H9 (cell line): ENCODE results near the gene IL11RA. TPM values are rescaled to one million over a fixed set of nuclear protein-coding genes. Genes with fewer than 3 reads are reported as not detected.

Experiments
- DNase-seq: peaks from one replicate; pipeline ENCODE4 v3.0.0-alpha.2; 2017
- H2AFZ ChIP-seq: one replicate; pipeline ENCODE4 v1.6.1; 2013; ENCODE audit warnings: mild to moderate bottlenecking, low read length, control low read depth, moderate library complexity
- H2AK5ac ChIP-seq: 2 replicates; pipeline ENCODE4 v1.6.1; 2013; ENCODE audit warnings: low read length, control low read depth, mixed read lengths; ENCODE audit not compliant: insufficient read length
- H2BK120ac ChIP-seq: one replicate; pipeline ENCODE4 v1.6.1; 2013; ENCODE audit warnings: low read depth, mild to moderate bottlenecking, low read length, control low read depth, inconsistent platforms; ENCODE audit not compliant: poor library complexity, severe bottlenecking
- H2BK12ac ChIP-seq: 2 replicates; pipeline ENCODE4 v1.6.1; 2013; ENCODE audit warnings: low read length, control low read depth, mixed read lengths, low read depth; ENCODE audit not compliant: insufficient read length
- H2BK15ac ChIP-seq: 2 replicates; pipeline ENCODE4 v1.6.1; 2013; ENCODE audit warnings: low read depth, low read length, control low read depth
- H2BK20ac ChIP-seq: one replicate; pipeline ENCODE4 v1.6.1; 2013; ENCODE audit warnings: low read depth, mild to moderate bottlenecking, low read length, control low read depth, inconsistent platforms; ENCODE audit not compliant: poor library complexity, severe bottlenecking
- H2BK5ac ChIP-seq: 2 replicates; pipeline ENCODE4 v1.6.1; 2013; ENCODE audit warnings: low read length, control low read depth, mixed read lengths; ENCODE audit not compliant: insufficient read length
- H3K14ac ChIP-seq: 2 replicates; pipeline ENCODE4 v1.6.1; 2013; ENCODE audit warnings: low read length, control low read depth; ENCODE audit not compliant: insufficient read depth
- H3K18ac ChIP-seq: 2 replicates; pipeline ENCODE4 v1.6.1; 2013; ENCODE audit warnings: low read depth, mild to moderate bottlenecking, mixed read lengths, low read length, control low read depth; ENCODE audit not compliant: insufficient read length
- H3K23ac ChIP-seq: 2 replicates; pipeline ENCODE4 v1.6.1; 2013; ENCODE audit warnings: low read length, control low read depth, mixed read lengths, low read depth; ENCODE audit not compliant: insufficient read length
- H3K23me2 ChIP-seq: 2 replicates; pipeline ENCODE4 v1.6.1; 2013; ENCODE audit warnings: low read depth, mild to moderate bottlenecking, mixed read lengths, low read length, control low read depth; ENCODE audit not compliant: insufficient read length, poor library complexity, severe bottlenecking
- H3K27ac ChIP-seq: 2 replicates; pipeline ENCODE4 v1.5.1; 2013; ENCODE audit warnings: low read length, control low read depth, mixed read lengths, low read depth; ENCODE audit not compliant: insufficient read length
- H3K27me3 ChIP-seq: 2 replicates; pipeline ENCODE4 v1.6.1; 2013; ENCODE audit warnings: low read length, control low read depth, inconsistent platforms; ENCODE audit not compliant: insufficient read depth
- H3K4ac ChIP-seq: 2 replicates; pipeline ENCODE4 v1.6.1; 2013; ENCODE audit warnings: low read depth, mild to moderate bottlenecking, control low read depth, inconsistent platforms, low read length, moderate library complexity
- H3K4me1 ChIP-seq: 2 replicates; pipeline ENCODE4 v1.6.1; 2013; ENCODE audit warnings: low read length, control low read depth, inconsistent platforms; ENCODE audit not compliant: insufficient read depth
- H3K4me2 ChIP-seq: 2 replicates; pipeline ENCODE4 v1.6.1; 2013; ENCODE audit warnings: low read length, control low read depth, mixed read lengths; ENCODE audit not compliant: insufficient read length, insufficient read depth
- H3K56ac ChIP-seq: 2 replicates; pipeline ENCODE4 v1.6.1; 2013; ENCODE audit warnings: low read depth, mild to moderate bottlenecking, mixed read lengths, low read length, control low read depth; ENCODE audit not compliant: insufficient read length
- H3K79me1 ChIP-seq: 2 replicates; pipeline ENCODE4 v1.6.1; 2013; ENCODE audit warnings: low read depth, mild to moderate bottlenecking, moderate library complexity, low read length, control low read depth, inconsistent platforms; ENCODE audit not compliant: insufficient read depth, poor library complexity, severe bottlenecking
- H3K79me2 ChIP-seq: 2 replicates; pipeline ENCODE4 v1.6.1; 2013; ENCODE audit warnings: low read length, control low read depth, inconsistent platforms; ENCODE audit not compliant: insufficient read depth
- H3K9ac ChIP-seq: 2 replicates; pipeline ENCODE4 v1.6.1; 2013; ENCODE audit warnings: low read length, control low read depth, mixed read lengths; ENCODE audit not compliant: insufficient read length; ENCODE audit errors: extremely low read depth
- H3K9me3 ChIP-seq: one replicate; pipeline ENCODE4 v1.6.1; 2013; ENCODE audit warnings: low read depth, low read length, inconsistent platforms; ENCODE audit not compliant: control insufficient read depth
- H3T11ph ChIP-seq: one replicate; pipeline ENCODE4 v1.6.1; 2013; ENCODE audit warnings: mild to moderate bottlenecking, low read length, control low read depth, inconsistent platforms
- H4K20me1 ChIP-seq: one replicate; pipeline ENCODE4 v1.6.1; 2013; ENCODE audit not compliant: control insufficient read depth, insufficient read length, insufficient read depth
- H4K5ac ChIP-seq: 2 replicates; pipeline ENCODE4 v1.6.1; 2013; ENCODE audit warnings: low read depth, mild to moderate bottlenecking, mixed read lengths, low read length, control low read depth; ENCODE audit not compliant: insufficient read length
- H4K8ac ChIP-seq: replicated peaks from 2 replicates; pipeline ENCODE4 v1.6.1; 2013; ENCODE audit warnings: low read length, control low read depth, mixed read lengths, low read depth; ENCODE audit not compliant: insufficient read length
- H4K91ac ChIP-seq: 2 replicates; pipeline ENCODE4 v1.6.1; 2013; ENCODE audit warnings: low read depth, mild to moderate bottlenecking, moderate library complexity, mixed read lengths, low read length, control low read depth; ENCODE audit not compliant: insufficient read length
- H3K27ac Mint-ChIP-seq, 3 experiments: 2 replicates in 2 of 3; 3 replicates in 1 of 3; pipeline ENCODE4 v1.8.0; 2020 to 2021; ENCODE audit warnings: mixed read lengths in 3 of 3, mild to moderate bottlenecking in 1 of 3, moderate library complexity in 1 of 3
- H3K27me3 Mint-ChIP-seq: 2 replicates; pipeline ENCODE4 v1.8.0; 2021; ENCODE audit warnings: low read depth, mild to moderate bottlenecking, moderate library complexity, mixed read lengths
- H3K36me3 Mint-ChIP-seq, 3 experiments: 2 replicates in 2 of 3; 3 replicates in 1 of 3; pipeline ENCODE4 v1.8.0; 2020 to 2021; ENCODE audit warnings: low read depth in 3 of 3, mixed read lengths in 3 of 3; ENCODE audit not compliant: insufficient read depth in 1 of 3
- H3K4me1 Mint-ChIP-seq, 2 experiments: 2 replicates each; pipeline ENCODE4 v1.8.0; 2020; ENCODE audit warnings: mixed read lengths in 2 of 2
- H3K4me3 Mint-ChIP-seq, 2 experiments: 2 replicates in 1 of 2; 3 replicates in 1 of 2; pipeline ENCODE4 v1.8.0; 2020 to 2021; ENCODE audit warnings: mild to moderate bottlenecking in 2 of 2, mixed read lengths in 2 of 2, moderate library complexity in 1 of 2
- H3K9me3 Mint-ChIP-seq, 2 experiments: 2 replicates in 1 of 2; 3 replicates in 1 of 2; pipeline ENCODE4 v1.8.0; 2020; ENCODE audit warnings: mild to moderate bottlenecking in 2 of 2, mixed read lengths in 2 of 2, moderate library complexity in 1 of 2
- CTCF ChIP-seq: fragments of 200-600 bp; sonication (generic); conservative IDR thresholded peaks from 3 replicates; pipeline ENCODE4 v1.8.0; 2021; ENCODE audit warnings: antibody characterized with exemption, mild to moderate bottlenecking
- WGBS: extraction: QIAGEN DNeasy Blood & Tissue Kit; methylation state at CpG from one replicate; pipeline ENCODE4 v1.1.7; 2013; ENCODE audit warnings: missing lambda C conversion rate, low lambda C conversion rate, mixed read lengths; ENCODE audit not compliant: insufficient read length; ENCODE audit errors: extremely low coverage; 5-methylcytosine and 5-hydroxymethylcytosine counted together
- long read RNA-seq: library from polyadenylated mRNA; unstranded; transcript quantifications from one replicate; pipeline ENCODE4 v2.0.0, GENCODE V29; 2020
- total RNA-seq: library from RNA; stranded (reverse); gene quantifications from 2 replicates; pipeline ENCODE4 v1.2.1, GENCODE V29; 2021

The IL11RA gene
- 8.7 and 8.9 TPM in 2 replicates for total RNA-seq
- long read RNA-seq, transcript IL11RA-202 (13 exons, 1,700 nt), result major isoform, 7 of 25 reads
- long read RNA-seq, partial matches to known transcripts, result 5 of 25 reads
- long read RNA-seq, other reads (novel, unspliced or antisense), result 13 of 25 reads

- H3K27ac ChIP-seq, result no peak within 1 kb of the TSS
- H4K91ac ChIP-seq, result no peak within 1 kb of the TSS
- H3T11ph ChIP-seq, result no peak within 1 kb of the TSS
- peaks cover 2% of the 10 kb centered on the region; the same call in 1 of the 2 replicates for H3K79me2 ChIP-seq
- no peak within 1 kb of the TSS for H2BK5ac ChIP-seq
- H3K27me3 ChIP-seq, result no peaks in the 10 kb centered on the region
- peaks cover 5% of the 10 kb centered on the region for H3K27me3 Mint-ChIP-seq
- peak within 1 kb of the TSS; percentile 85 for H2AFZ ChIP-seq
- H4K5ac ChIP-seq, result no peak within 1 kb of the TSS
- no peak within 1 kb of the TSS for H4K8ac ChIP-seq
- H3K4me1 ChIP-seq, result peaks cover 8% of the 10 kb centered on the region; the same call in 1 of the 2 replicates
- no peaks in the 10 kb centered on the region for H3K9me3 Mint-ChIP-seq
- no peak within 1 kb of the TSS for H3K56ac ChIP-seq
- H3K23me2 ChIP-seq, result peaks cover 14% of the 10 kb centered on the region
- H3K4ac ChIP-seq, result no peak within 1 kb of the TSS
- no peak within 1 kb of the TSS for H2BK12ac ChIP-seq
- H3K36me3 Mint-ChIP-seq, result peaks cover 16 to 28% (median 24%) of the 10 kb centered on the region in 3 experiments; a peak in 5 of 7 replicates
- no CpG with 5 or more reads among the region's 24 CpGs for WGBS
- peak within 1 kb of the TSS; percentile 63 for H3K4me2 ChIP-seq
- H3K9me3 ChIP-seq, result no peaks in the 10 kb centered on the region
- H2BK120ac ChIP-seq, result no peak within 1 kb of the TSS
- no peak within 1 kb of the TSS for H3K14ac ChIP-seq
- no peak; the same call in 2 of the 3 replicates for TF ChIP-seq CTCF
- H2BK20ac ChIP-seq, result no peak within 1 kb of the TSS
- peak within 1 kb of the TSS; percentile 77 to 84 for H3K4me3 Mint-ChIP-seq
- H4K20me1 ChIP-seq, result peaks cover 3% of the 10 kb centered on the region
- no peak within 1 kb of the TSS for H2AK5ac ChIP-seq
- no peak within 1 kb of the TSS for H2BK15ac ChIP-seq
- H3K23ac ChIP-seq, result no peak within 1 kb of the TSS
- peaks cover 40 to 52% of the 10 kb centered on the region in 2 experiments for H3K4me1 Mint-ChIP-seq
- H3K9ac ChIP-seq, result peak within 1 kb of the TSS; percentile 29
- peak; percentile 98 for DNase-seq
- no peaks in the 10 kb centered on the region for H3K79me1 ChIP-seq
- peak within 1 kb of the TSS; percentile 54 to 97 (median 89); a peak in 5 of 7 replicates for H3K27ac Mint-ChIP-seq
- no peak within 1 kb of the TSS for H3K18ac ChIP-seq
Observed at GRCh38 chr9:34651876-34652601, at the start of gene IL11RA. IL11RA (plus strand) TSS chr9:34652185; CDS start chr9:34655218, 3,033 bp downstream.
